ENCODE results near the gene KCNK10. TPM values are rescaled to one million over a fixed set of nuclear protein-coding genes. Genes with fewer than 3 reads are reported as not detected.
A peak's percentile ranks its signal among the peaks of the same experiment; 100 is the strongest.

The KCNK10 gene
- total RNA-seq, 1 donor from 2014 or later, result 1.4 TPM

GRCh38 chr14:88170333-88170732 lies 152.7 kb downstream of the KCNK10 start:
- Mint-ChIP-seq H3K36me3 (no peaks in the 10 kb centered on the region), H3K4me3 (no peak overlapping the region), H3K27ac (no peak overlapping the region), H3K9me3 (no peaks in the 10 kb centered on the region), H3K4me1 (ENCODE audit: unreplicated experiment) (no peaks in the 10 kb centered on the region), H3K27me3 (peaks cover 6% of the 10 kb centered on the region)
- DNase-seq (ENCODE audit: extremely low spot score, unreplicated experiment), result no peak
- TF ChIP-seq CTCF (conservative IDR thresholded peaks at IDR 0.05), result no peak

DNA sequence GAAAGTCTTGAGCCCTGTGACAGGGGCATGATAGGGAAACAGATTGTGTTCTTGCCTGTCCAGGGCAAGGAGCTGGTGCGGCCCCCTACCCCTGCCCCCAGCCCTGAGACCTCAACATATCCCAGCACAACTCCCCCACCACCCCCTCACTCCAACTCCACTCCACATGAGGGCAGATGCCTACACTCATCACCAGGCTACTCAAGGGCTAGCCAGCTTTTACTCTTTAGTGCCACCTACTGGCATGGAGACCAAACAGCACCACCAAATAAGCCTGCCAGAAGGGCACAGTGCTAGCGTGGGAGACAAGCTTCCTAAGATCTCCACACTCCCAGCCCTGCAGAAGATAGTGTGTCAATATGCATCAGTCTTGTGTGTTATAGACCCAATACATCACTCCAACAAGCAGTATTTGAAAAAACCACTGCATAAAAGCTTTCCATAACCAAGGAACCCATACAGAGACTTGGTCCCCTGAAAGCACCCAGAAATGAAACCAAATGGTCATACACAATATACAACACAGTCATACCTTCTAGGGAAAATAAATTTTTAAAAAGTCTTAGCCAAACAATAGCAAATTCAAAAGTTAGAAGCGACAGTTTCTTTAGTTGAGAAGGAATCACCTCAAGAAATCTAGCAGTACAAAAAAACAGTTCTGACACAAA lies 154.4 kb downstream of the KCNK10 start:
- no peak for DNase-seq (ENCODE audit: extremely low spot score, unreplicated experiment)
- no peak overlapping the region for H3K27ac Mint-ChIP-seq

DNA sequence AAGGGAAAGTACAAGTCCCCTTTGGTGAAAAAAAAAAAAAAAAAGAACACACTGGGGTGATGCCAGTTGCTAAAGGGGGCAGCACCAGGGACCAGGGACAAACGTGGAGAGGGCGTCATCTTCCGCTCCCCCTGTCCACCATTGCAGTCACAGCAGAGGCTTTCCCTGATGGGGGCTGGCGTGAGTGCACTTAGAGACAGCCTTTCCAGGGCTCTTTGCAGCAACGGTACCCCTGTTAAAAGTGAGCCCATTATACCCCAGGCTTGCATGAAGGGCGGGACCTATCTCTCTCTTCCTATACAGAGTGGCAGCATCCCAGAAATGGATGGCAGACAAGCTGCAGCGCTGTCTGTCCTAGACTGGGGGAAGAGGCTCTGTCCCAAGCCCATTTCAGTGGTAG lies 155.0 kb downstream of the KCNK10 start:
- H3K36me3 Mint-ChIP-seq, result no peaks in the 10 kb centered on the region
- H3K27me3 Mint-ChIP-seq, result peaks cover 14% of the 10 kb centered on the region
- DNase-seq (ENCODE audit: extremely low spot score, unreplicated experiment), result no peak
- no peak overlapping the region for H3K4me3 Mint-ChIP-seq
- H3K27ac Mint-ChIP-seq, result no peak overlapping the region
- no peak for TF ChIP-seq CTCF (conservative IDR thresholded peaks at IDR 0.05)
- no peaks in the 10 kb centered on the region for H3K4me1 Mint-ChIP-seq (ENCODE audit: unreplicated experiment)
- no peaks in the 10 kb centered on the region for H3K9me3 Mint-ChIP-seq

More for the DNA sequence above, 154.4 kb downstream of the KCNK10 start:
- Mint-ChIP-seq H3K9me3 (no peaks in the 10 kb centered on the region), H3K36me3 (no peaks in the 10 kb centered on the region), H3K27me3 (peaks cover 14% of the 10 kb centered on the region), H3K4me1 (ENCODE audit: unreplicated experiment) (no peaks in the 10 kb centered on the region), H3K4me3 (no peak overlapping the region)
- peak; percentile 72 for TF ChIP-seq CTCF (conservative IDR thresholded peaks at IDR 0.05)

DNA sequence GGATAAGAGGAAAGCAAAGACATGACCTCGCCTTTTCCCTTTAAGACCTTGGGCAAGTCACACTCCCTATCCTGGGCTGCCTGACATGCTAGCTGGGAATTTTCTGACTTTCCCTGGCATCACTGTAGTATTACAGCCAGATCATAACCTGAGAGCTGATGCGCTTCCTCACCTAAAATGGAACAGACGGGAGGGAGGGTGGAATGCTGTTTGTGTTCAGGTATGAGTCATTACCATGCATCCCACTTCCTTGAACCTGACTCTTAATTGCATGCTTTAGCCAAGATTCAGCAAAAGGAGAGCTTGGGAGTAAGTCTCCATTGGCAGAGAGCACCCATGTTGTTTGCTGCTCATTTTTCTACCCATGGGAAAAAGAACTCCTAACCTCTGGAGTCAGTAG lies 156.5 kb downstream of the KCNK10 start:
- Mint-ChIP-seq H3K9me3 (no peaks in the 10 kb centered on the region), H3K36me3 (no peaks in the 10 kb centered on the region), H3K4me1 (ENCODE audit: unreplicated experiment) (no peaks in the 10 kb centered on the region), H3K27ac (no peak overlapping the region), H3K27me3 (peaks cover 11% of the 10 kb centered on the region), H3K4me3 (no peak overlapping the region)
- TF ChIP-seq CTCF (conservative IDR thresholded peaks at IDR 0.05), result no peak
- no peak for DNase-seq (ENCODE audit: extremely low spot score, unreplicated experiment)

DNA sequence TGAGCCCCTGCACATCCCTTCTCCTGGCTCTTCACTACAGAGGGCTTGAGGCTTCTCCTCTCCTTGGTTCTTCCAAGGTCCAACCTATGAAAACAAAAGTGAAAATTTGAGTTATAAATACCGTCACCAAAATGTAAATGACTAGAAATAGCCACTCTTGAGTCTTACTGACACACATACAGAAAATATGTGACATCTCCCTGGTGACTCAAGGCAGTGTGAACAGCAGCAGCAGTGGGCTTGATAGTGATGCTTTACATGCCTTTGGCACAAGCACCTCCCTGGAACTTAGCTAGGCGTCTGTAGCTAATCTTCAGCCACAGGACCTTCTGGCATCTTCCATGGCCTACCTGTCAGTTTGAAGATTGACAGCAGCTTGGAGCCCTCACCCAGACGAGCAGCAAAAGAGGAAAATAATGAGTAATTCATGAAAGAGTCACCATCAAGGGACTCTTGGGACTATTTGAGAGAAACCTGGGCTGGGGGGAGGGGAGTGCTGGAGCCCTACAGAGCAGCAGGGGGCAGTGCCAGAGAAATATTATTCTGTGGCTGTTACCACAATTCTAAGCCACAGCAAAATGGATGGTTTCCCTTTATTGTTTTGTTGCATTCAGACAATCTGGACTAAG lies 158.0 kb downstream of the KCNK10 start:
- Mint-ChIP-seq H3K4me3 (no peak overlapping the region), H3K36me3 (no peaks in the 10 kb centered on the region), H3K9me3 (no peaks in the 10 kb centered on the region), H3K4me1 (ENCODE audit: unreplicated experiment) (no peaks in the 10 kb centered on the region), H3K27ac (no peak overlapping the region), H3K27me3 (peaks cover 18% of the 10 kb centered on the region)
- TF ChIP-seq CTCF (conservative IDR thresholded peaks at IDR 0.05), result no peak
- peak; percentile 22 for DNase-seq (ENCODE audit: extremely low spot score, unreplicated experiment)
